Measurements from ENCODE around the gene TDRD12.

TDRD12 gene

GRCh38 chr19:32675720-32676185 lies 43.8 kb upstream of the TDRD12 start, which contains the start of gene RGS9BP:
RGS9BP (plus strand) TSS chr19:32675848; CDS start chr19:32676264, 416 bp downstream.
- no peak for TF ChIP-seq CTCF (IDR thresholded peaks at IDR 0.05; ENCODE audit: borderline replicate concordance, insufficient read depth, low read depth, low read length)
- H3K4me3 ChIP-seq (ENCODE audit: low read depth, low read length): peak within 1 kb of the TSS; percentile 83

GRCh38 chr19:32676186-32676894 lies 43.2 kb upstream of the TDRD12 start:
- TF ChIP-seq CTCF (IDR thresholded peaks at IDR 0.05; ENCODE audit: borderline replicate concordance, insufficient read depth, low read depth, low read length): no peak
- peak overlapping the region; percentile 79 for H3K4me3 ChIP-seq (ENCODE audit: low read depth, low read length)

GRCh38 chr19:32676895-32677359 lies 42.6 kb upstream of the TDRD12 start:
- TF ChIP-seq CTCF (IDR thresholded peaks at IDR 0.05; ENCODE audit: borderline replicate concordance, insufficient read depth, low read depth, low read length): no peak
- H3K4me3 ChIP-seq (ENCODE audit: low read depth, low read length): no peak overlapping the region

GRCh38 chr19:32677657-32678056 lies 41.9 kb upstream of the TDRD12 start:
- H3K4me3 ChIP-seq (ENCODE audit: low read depth, low read length): no peak overlapping the region
- TF ChIP-seq CTCF (IDR thresholded peaks at IDR 0.05; ENCODE audit: borderline replicate concordance, insufficient read depth, low read depth, low read length): no peak

- H3K4me3 ChIP-seq (ENCODE audit: low read depth, low read length): no peak overlapping the region
- no peak for TF ChIP-seq CTCF (IDR thresholded peaks at IDR 0.05; ENCODE audit: borderline replicate concordance, insufficient read depth, low read depth, low read length)
Measured at GRCh38 chr19:32680986-32681385, 38.6 kb upstream of the TDRD12 start.

- no peak for TF ChIP-seq CTCF (IDR thresholded peaks at IDR 0.05; ENCODE audit: borderline replicate concordance, insufficient read depth, low read depth, low read length)
- no peak overlapping the region for H3K4me3 ChIP-seq (ENCODE audit: low read depth, low read length)
Measured at GRCh38 chr19:32682317-32682716, 37.2 kb upstream of the TDRD12 start.

All from GM12875 (cell line).